H1 (cell line): ENCODE data around the gene CGNL1. TPM values are rescaled to one million over a fixed set of nuclear protein-coding genes. Genes with fewer than 3 reads are reported as not detected.
A peak's percentile ranks its signal among the peaks of the same experiment; 100 is the strongest.

Experiments used
- CTCF ChIA-PET: fragments of 300-600 bp; sonication (Branson Sonifier 250); formaldehyde crosslinking; loops from one replicate; lab custom pipeline; 2021; ENCODE audit not compliant: partially characterized antibody; lab: Charles Lee
- POLR2A ChIA-PET: fragments of 300-600 bp; sonication (Branson Sonifier 250); formaldehyde crosslinking; loops from one replicate; lab custom pipeline; 2021; ENCODE audit warnings: inconsistent platforms; ENCODE audit not compliant: partially characterized antibody; lab: Charles Lee
- DNase-seq, 2 experiments: peaks; one replicate each; pipeline versions ENCODE4 v3.0.0 to v3.0.0-alpha.2; 2010 to 2022; ENCODE audit warnings: low spot score in 2 of 2, low read depth in 1 of 2, mixed read lengths in 1 of 2
- FAIRE-seq: peaks from 2 replicates; lab custom pipeline; 2011; peaks lifted over from hg19 to GRCh38; lab: Jason Lieb, UNC
- H2AFZ ChIP-seq: 2 replicates; pipeline ENCODE4 v1.8.1; 2012; ENCODE audit warnings: low read length, inconsistent platforms
- H2AK5ac ChIP-seq: 2 replicates; pipeline ENCODE4 v1.6.1; 2013; ENCODE audit warnings: low read depth, low read length
- H2BK120ac ChIP-seq: replicated peaks from 2 replicates; pipeline ENCODE3; 2013; ENCODE audit warnings: low read depth, low read length, inconsistent platforms
- H2BK12ac ChIP-seq: 2 replicates; pipeline ENCODE4 v1.6.1; 2013; ENCODE audit warnings: low read depth, low read length
- H2BK15ac ChIP-seq: 2 replicates; pipeline ENCODE4 v1.6.1; 2013; ENCODE audit warnings: low read length
- H2BK20ac ChIP-seq: 2 replicates; pipeline ENCODE4 v1.6.1; 2013; ENCODE audit warnings: low read length
- H2BK5ac ChIP-seq: 2 replicates; pipeline ENCODE4 v1.6.1; 2013; ENCODE audit warnings: low read depth, low read length
- H3K14ac ChIP-seq: 2 replicates; pipeline ENCODE4 v1.6.1; 2013; ENCODE audit warnings: inconsistent platforms; ENCODE audit not compliant: insufficient read length
- H3K18ac ChIP-seq: 2 replicates; pipeline ENCODE4 v1.6.1; 2013; ENCODE audit warnings: low read length; ENCODE audit errors: extremely low read depth
- H3K23ac ChIP-seq: 2 replicates; pipeline ENCODE4 v1.6.1; 2013; ENCODE audit warnings: inconsistent platforms; ENCODE audit not compliant: insufficient read length
- H3K23me2 ChIP-seq: 2 replicates; pipeline ENCODE4 v1.6.1; 2013; ENCODE audit warnings: low read depth, low read length
- H3K27ac ChIP-seq: 2 replicates; pipeline ENCODE4 v1.6.1; 2011; ENCODE audit warnings: low read depth, low read length, inconsistent platforms
- H3K27me3 ChIP-seq, 4 experiments: replicated peaks in 1 of 4; 1 replicate in 1 of 4; 2 replicates in 3 of 4; pipeline versions ENCODE4 v1.6.1 to v1.8.1; 2011 to 2013; ENCODE audit warnings: low read length in 3 of 4, mild to moderate bottlenecking in 3 of 4, inconsistent platforms in 2 of 4, mixed read lengths in 2 of 4, moderate library complexity in 1 of 4; ENCODE audit not compliant: control insufficient read depth in 3 of 4, insufficient read depth in 3 of 4; ENCODE audit errors: extremely low read depth in 1 of 4
- H3K36me3 ChIP-seq, 4 experiments: 2 replicates each; pipeline versions ENCODE4 v1.6.1 to v1.8.1; 2011 to 2013; ENCODE audit warnings: mild to moderate bottlenecking in 4 of 4, low read length in 3 of 4, moderate library complexity in 2 of 4, control low read depth in 1 of 4, inconsistent platforms in 1 of 4; ENCODE audit not compliant: insufficient read depth in 4 of 4, control insufficient read depth in 2 of 4
- H3K4ac ChIP-seq: replicated peaks from 2 replicates; pipeline ENCODE3; 2013; ENCODE audit warnings: low read length, low read depth, mixed read lengths, inconsistent platforms; ENCODE audit not compliant: insufficient read length
- H3K4me1 ChIP-seq, 4 experiments: replicated peaks in 1 of 4; 1 replicate in 1 of 4; 2 replicates in 3 of 4; pipeline versions ENCODE4 v1.6.1 to v1.8.1; 2011 to 2013; ENCODE audit warnings: low read length in 3 of 4, inconsistent platforms in 2 of 4, mixed read lengths in 1 of 4; ENCODE audit not compliant: insufficient read depth in 4 of 4, control insufficient read depth in 3 of 4
- H3K4me2 ChIP-seq, 2 experiments: 2 replicates each; pipeline versions ENCODE4 v1.6.1 to v1.8.1; 2011 to 2013; ENCODE audit warnings: low read depth in 2 of 2, low read length in 2 of 2, control low read depth in 1 of 2, inconsistent platforms in 1 of 2, mild to moderate bottlenecking in 1 of 2; ENCODE audit not compliant: insufficient read depth in 1 of 2
- H3K4me3 ChIP-seq, 4 experiments: fragments of 200-600, 300-600 bp in 1 of 4; sonication (generic), shearing (Covaris generic), sonication (Bioruptor Twin) in 1 of 4; 2 replicates each; pipeline versions ENCODE4 v1.5.1 to v1.8.1; 2011 to 2016; ENCODE audit warnings: low read length in 4 of 4, low read depth in 3 of 4, control low read depth in 2 of 4, inconsistent platforms in 2 of 4, mild to moderate bottlenecking in 2 of 4, mixed read lengths in 1 of 4, moderate library complexity in 1 of 4; ENCODE audit not compliant: insufficient read depth in 2 of 4; ENCODE audit errors: extremely low read depth in 1 of 4
- H3K56ac ChIP-seq: replicated peaks from 2 replicates; pipeline ENCODE3; 2013; ENCODE audit warnings: low read depth, mild to moderate bottlenecking, mixed read lengths, low read length, inconsistent platforms; ENCODE audit not compliant: insufficient read length
- H3K79me1 ChIP-seq: 2 replicates; pipeline ENCODE4 v1.6.1; 2013; ENCODE audit warnings: low read depth, low read length, control low read depth
- H3K79me2 ChIP-seq, 2 experiments: 2 replicates each; pipeline versions ENCODE4 v1.6.1 to v1.8.1; 2012 to 2013; ENCODE audit warnings: low read length in 2 of 2, mild to moderate bottlenecking in 2 of 2, inconsistent platforms in 1 of 2; ENCODE audit not compliant: insufficient read depth in 2 of 2, control insufficient read depth in 1 of 2
- H3K9ac ChIP-seq, 4 experiments: replicated peaks in 1 of 4; 1 replicate in 1 of 4; 2 replicates in 3 of 4; pipeline versions ENCODE4 v1.6.1 to v1.8.1; 2011 to 2013; ENCODE audit warnings: low read depth in 3 of 4, low read length in 3 of 4, control low read depth in 2 of 4, mild to moderate bottlenecking in 2 of 4, moderate library complexity in 2 of 4, inconsistent platforms in 1 of 4; ENCODE audit errors: extremely low read depth in 1 of 4
- H3K9me3 ChIP-seq, 2 experiments: 2 replicates each; pipeline versions ENCODE4 v1.6.1 to v1.8.1; 2012 to 2013; ENCODE audit warnings: mild to moderate bottlenecking in 2 of 2, moderate library complexity in 2 of 2, control low read depth in 1 of 2, inconsistent platforms in 1 of 2, low read depth in 1 of 2, low read length in 1 of 2, mixed read lengths in 1 of 2; ENCODE audit not compliant: insufficient read depth in 2 of 2
- H4K20me1 ChIP-seq, 2 experiments: replicated peaks in 1 of 2; 2 replicates each; pipeline versions ENCODE3 to v1.8.1; 2011 to 2013; ENCODE audit warnings: inconsistent platforms in 2 of 2, low read length in 2 of 2, mild to moderate bottlenecking in 1 of 2; ENCODE audit not compliant: insufficient read depth in 2 of 2, control insufficient read depth in 1 of 2
- H4K5ac ChIP-seq: 2 replicates; pipeline ENCODE4 v1.6.1; 2013; ENCODE audit warnings: low read length, low read depth, mixed read lengths, inconsistent platforms; ENCODE audit not compliant: insufficient read length
- H4K8ac ChIP-seq: 2 replicates; pipeline ENCODE4 v1.8.0; 2013; ENCODE audit warnings: mild to moderate bottlenecking, moderate library complexity, low read length, inconsistent platforms; ENCODE audit not compliant: insufficient read depth; ENCODE audit errors: extremely low read depth
- H4K91ac ChIP-seq: replicated peaks from 2 replicates; pipeline ENCODE3; 2013; ENCODE audit warnings: low read length, mixed read lengths, inconsistent platforms; ENCODE audit not compliant: insufficient read length
- CHD1 ChIP-seq: IDR thresholded peaks from 2 replicates; pipeline ENCODE4 v1.6.1; 2012; ENCODE audit warnings: low read depth, low read length, improper control_type of control experiment
- SIRT6 ChIP-seq: IDR thresholded peaks from one replicate; pipeline ENCODE4 v1.7.1; 2012; ENCODE audit warnings: low read length, inconsistent platforms
- TAF7 ChIP-seq: optimal IDR thresholded peaks from 2 replicates; pipeline ENCODE3; 2011; ENCODE audit warnings: low read depth, mild to moderate bottlenecking, inconsistent platforms, low read length, moderate library complexity, borderline replicate concordance
- whole genome bisulfite sequencing, 2 experiments: shearing (Covaris generic) in 1 of 2; methylation state at CpG; one replicate each; pipeline versions ENCODE4 v1.1.6 to v1.1.7; 2013 to 2015; ENCODE audit warnings: low lambda C conversion rate in 2 of 2, mixed read lengths in 2 of 2, inconsistent platforms in 1 of 2, low coverage in 1 of 2, missing lambda C conversion rate in 1 of 2; ENCODE audit not compliant: insufficient replicate concordance in 2 of 2, insufficient coverage in 1 of 2, insufficient read length in 1 of 2; ENCODE audit errors: extremely low coverage in 1 of 2, missing lambda C conversion rate in 1 of 2; 5-methylcytosine and 5-hydroxymethylcytosine counted together
- polyA plus RNA-seq, 7 experiments: library from polyadenylated mRNA; depleted of rRNA in 3 of 7; stranded (reverse) in 5 of 7; unstranded in 2 of 7; fragments of >200 nt in 5 of 7; fragments of 200-250 nt in 2 of 7; gene quantifications; 1 replicate in 5 of 7; 2 replicates in 1 of 7; 4 replicates in 1 of 7; pipeline versions ENCODE4 v1.2.1 to v1.2.3, GENCODE V29; 2011 to 2013; ENCODE audit warnings: missing spikeins in 2 of 7, mixed read lengths in 2 of 7
- total RNA-seq: library from RNA; stranded (reverse); fragmentation: NEBNext Ultra II Directional; extraction: Animal tissue kit (Norgen Biotek cat#: 25700); gene quantifications from 2 replicates; pipeline ENCODE4 v1.2.1, GENCODE V29; 2021

Gene CGNL1
- total and polyA plus RNA-seq, 2 of the 8 experiments (the other 6 are each of a cell fraction or from before 2014, with no cell fraction given), result 21.8 to 75.6 TPM

DNA sequence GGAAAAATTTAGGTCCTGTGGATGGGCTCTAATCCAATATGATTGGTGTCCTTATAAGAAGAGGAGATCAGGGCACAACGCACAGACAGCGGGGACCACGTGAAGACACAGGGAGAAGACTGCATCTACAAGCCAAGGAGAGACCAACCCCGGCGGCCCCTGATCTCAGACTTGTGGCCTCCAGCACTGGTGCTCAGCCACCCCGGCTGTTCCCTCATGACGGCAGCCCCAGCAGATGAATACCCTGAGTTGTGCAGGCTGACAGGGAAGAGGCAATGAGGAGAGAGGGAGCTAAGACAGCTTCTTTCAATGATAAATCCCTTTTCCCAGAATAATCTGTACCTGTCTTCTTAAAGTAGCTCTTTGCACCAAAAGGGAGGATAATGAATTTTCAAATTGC lies 33.3 kb upstream of the CGNL1 start:
- peak overlapping the region; percentile 3; the same call in 1 of the 2 replicates for H2AFZ ChIP-seq
- H3K4me3 ChIP-seq, result no peak overlapping the region
- no peak overlapping the region for H2BK5ac ChIP-seq
- no peak overlapping the region for H3K14ac ChIP-seq
- no peak overlapping the region for H3K9ac ChIP-seq
- no peak overlapping the region for H2BK20ac ChIP-seq
- WGBS, 2 experiments, result 88% methylated on average over 7 of the region's 7 CpGs; no CpG with 5 or more reads in 1 of the 2 experiments
- no peak overlapping the region for H3K4ac ChIP-seq
- H3K4me1 ChIP-seq, result peaks cover 0 to 5% (median 0%) of the 10 kb centered on the region in 4 experiments; a peak in 2 of 7 replicates
- FAIRE-seq, result no peak
- ChIA-PET POLR2A (no interaction called here), CTCF (interaction anchor here (0.9 to 14.4 kb wide), 21 partner anchors 10 to 217 kb away, joined by 3 to 302 read pairs (median 9); partner anchors contain the start of gene CGNL1)
- H3K36me3 ChIP-seq, result no peaks in the 10 kb centered on the region
- H3K23ac ChIP-seq, result no peak overlapping the region
- H3K79me1 ChIP-seq, result no peaks in the 10 kb centered on the region
- no peak overlapping the region; the same call in 1 of the 2 replicates for H2BK15ac ChIP-seq
- H3K4me2 ChIP-seq, result no peak overlapping the region
- H2BK12ac ChIP-seq, result no peak overlapping the region
- no peaks in the 10 kb centered on the region for H4K20me1 ChIP-seq
- no peak overlapping the region for H4K5ac ChIP-seq
- H3K27me3 ChIP-seq, result no peaks in the 10 kb centered on the region
- no peak overlapping the region for H3K56ac ChIP-seq
- no peak overlapping the region for H3K27ac ChIP-seq
- no peak overlapping the region for H4K91ac ChIP-seq
- no peak overlapping the region for H4K8ac ChIP-seq
- H3K23me2 ChIP-seq, result no peaks in the 10 kb centered on the region
- no peak for DNase-seq
- TF ChIP-seq SIRT6 (no peak), CHD1 (no peak), TAF7 (no peak)
- H2BK120ac ChIP-seq, result no peak overlapping the region
- H3K18ac ChIP-seq, result no peak overlapping the region
- H3K9me3 ChIP-seq, result peaks cover 0 to 3% of the 10 kb centered on the region in 2 experiments; a peak in 1 of 4 replicates
- no peak overlapping the region for H2AK5ac ChIP-seq
- H3K79me2 ChIP-seq, result no peaks in the 10 kb centered on the region
